ENCODE measurements around the gene LIG3. TPM values are rescaled to one million over a fixed set of nuclear protein-coding genes. Genes with fewer than 3 reads are reported as not detected.
"Not testable (repeated sequence)": the region's sequence is repeated elsewhere in the genome, so short reads cannot be mapped to it uniquely, and the experiment has no call there.

LIG3 gene
- total and polyA plus RNA-seq, 2 donors (not counting 1 experiment from before 2014, with no cell fraction given): 19.4 to 28.2 TPM

DNA sequence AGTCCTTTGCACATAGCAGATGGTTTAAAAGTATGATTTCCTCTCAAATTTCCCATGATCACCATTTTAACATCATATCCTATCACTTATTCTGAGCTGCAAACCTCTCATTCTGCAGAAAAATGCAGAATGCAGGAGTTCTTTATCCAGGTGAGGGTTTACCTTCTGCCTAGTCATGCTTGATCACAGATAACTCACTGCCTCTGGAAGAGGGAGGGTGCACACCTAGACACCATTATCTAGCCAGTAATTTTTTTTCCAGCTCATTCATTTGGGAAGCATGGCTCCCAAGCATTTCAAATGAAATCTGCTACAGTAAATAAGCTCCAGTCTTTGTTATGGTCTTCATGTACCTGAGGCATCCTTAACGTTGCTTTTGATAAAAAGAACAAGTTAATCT, 45.2 kb downstream of the LIG3 start:
- Histone ChIP-seq H2AFZ (ENCODE audit: low read length) (no peak overlapping the region), H3K4me3 (replicated peaks in 1 of 4; ENCODE audit: control extremely low read depth in 1 of 4, insufficient read depth in 1 of 4, low read depth in 3 of 4, low read length in 4 of 4) (no peak overlapping the region), H3K27me3 (ENCODE audit: control insufficient read depth, insufficient read depth, low read length) (no peaks in the 10 kb centered on the region), H3K79me2 (ENCODE audit: control insufficient read depth, insufficient read depth, low read length) (no peaks in the 10 kb centered on the region), H4K20me1 (ENCODE audit: control insufficient read depth, extremely low read depth, insufficient read depth, low read length) (no peaks in the 10 kb centered on the region), H3K9me3 (ENCODE audit: control insufficient read depth, insufficient read depth, low read depth, low read length) (no peaks in the 10 kb centered on the region), H3K4me1 (ENCODE audit: control insufficient read depth, extremely low read depth, insufficient read depth, low read length) (peaks cover 7% of the 10 kb centered on the region), H3K9ac (ENCODE audit: insufficient read depth, low read length) (no peak overlapping the region), H3K27ac (ENCODE audit: insufficient read depth, low read length) (no peak overlapping the region), H3K4me2 (ENCODE audit: extremely low read depth, insufficient read depth, low read length) (no peak overlapping the region), H3K36me3 (ENCODE audit: control insufficient read depth, insufficient read depth, low read length) (peaks cover 2% of the 10 kb centered on the region)
- no peak for TF ChIP-seq EZH2 (IDR thresholded peaks at IDR 0.05; ENCODE audit: low read length, missing control alignments)
- TF ChIP-seq, protein P1, sequence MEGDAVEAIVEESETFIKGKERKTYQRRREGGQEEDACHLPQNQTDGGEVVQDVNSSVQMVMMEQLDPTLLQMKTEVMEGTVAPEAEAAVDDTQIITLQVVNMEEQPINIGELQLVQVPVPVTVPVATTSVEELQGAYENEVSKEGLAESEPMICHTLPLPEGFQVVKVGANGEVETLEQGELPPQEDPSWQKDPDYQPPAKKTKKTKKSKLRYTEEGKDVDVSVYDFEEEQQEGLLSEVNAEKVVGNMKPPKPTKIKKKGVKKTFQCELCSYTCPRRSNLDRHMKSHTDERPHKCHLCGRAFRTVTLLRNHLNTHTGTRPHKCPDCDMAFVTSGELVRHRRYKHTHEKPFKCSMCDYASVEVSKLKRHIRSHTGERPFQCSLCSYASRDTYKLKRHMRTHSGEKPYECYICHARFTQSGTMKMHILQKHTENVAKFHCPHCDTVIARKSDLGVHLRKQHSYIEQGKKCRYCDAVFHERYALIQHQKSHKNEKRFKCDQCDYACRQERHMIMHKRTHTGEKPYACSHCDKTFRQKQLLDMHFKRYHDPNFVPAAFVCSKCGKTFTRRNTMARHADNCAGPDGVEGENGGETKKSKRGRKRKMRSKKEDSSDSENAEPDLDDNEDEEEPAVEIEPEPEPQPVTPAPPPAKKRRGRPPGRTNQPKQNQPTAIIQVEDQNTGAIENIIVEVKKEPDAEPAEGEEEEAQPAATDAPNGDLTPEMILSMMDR (conservative IDR thresholded peaks at IDR 0.05 in 1 of 2, IDR thresholded peaks at IDR 0.05 in 1 of 2; ENCODE audit: low read depth in 1 of 2, low read length in 2 of 2): no peak
- no peak for DNase-seq (ENCODE audit: low read depth in 2 of 2)

DNA sequence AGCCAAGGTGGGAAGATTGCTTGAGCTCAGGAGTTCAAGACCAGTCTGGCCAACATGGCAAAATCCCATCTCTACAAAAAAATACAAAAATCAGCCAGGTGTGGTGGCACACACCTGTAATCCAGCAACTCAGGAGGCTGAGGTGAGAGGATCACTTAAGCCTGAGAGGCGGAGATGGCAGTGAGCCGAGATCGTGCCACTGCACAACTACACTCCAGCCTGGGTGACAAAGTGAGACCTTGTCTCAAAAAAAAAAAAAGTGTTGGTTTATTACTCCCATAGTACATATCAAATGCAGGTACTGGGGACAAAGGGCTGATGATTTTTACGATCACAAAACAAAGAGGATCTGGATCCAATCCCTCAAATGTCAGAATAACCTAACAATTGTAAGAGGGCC, 47.8 kb downstream of the LIG3 start:
- H3K4me2 ChIP-seq (ENCODE audit: extremely low read depth, insufficient read depth, low read length); H3K36me3 ChIP-seq (ENCODE audit: control insufficient read depth, insufficient read depth, low read length); H3K4me1 ChIP-seq (ENCODE audit: control insufficient read depth, extremely low read depth, insufficient read depth, low read length): not testable (repeated sequence)

DNA sequence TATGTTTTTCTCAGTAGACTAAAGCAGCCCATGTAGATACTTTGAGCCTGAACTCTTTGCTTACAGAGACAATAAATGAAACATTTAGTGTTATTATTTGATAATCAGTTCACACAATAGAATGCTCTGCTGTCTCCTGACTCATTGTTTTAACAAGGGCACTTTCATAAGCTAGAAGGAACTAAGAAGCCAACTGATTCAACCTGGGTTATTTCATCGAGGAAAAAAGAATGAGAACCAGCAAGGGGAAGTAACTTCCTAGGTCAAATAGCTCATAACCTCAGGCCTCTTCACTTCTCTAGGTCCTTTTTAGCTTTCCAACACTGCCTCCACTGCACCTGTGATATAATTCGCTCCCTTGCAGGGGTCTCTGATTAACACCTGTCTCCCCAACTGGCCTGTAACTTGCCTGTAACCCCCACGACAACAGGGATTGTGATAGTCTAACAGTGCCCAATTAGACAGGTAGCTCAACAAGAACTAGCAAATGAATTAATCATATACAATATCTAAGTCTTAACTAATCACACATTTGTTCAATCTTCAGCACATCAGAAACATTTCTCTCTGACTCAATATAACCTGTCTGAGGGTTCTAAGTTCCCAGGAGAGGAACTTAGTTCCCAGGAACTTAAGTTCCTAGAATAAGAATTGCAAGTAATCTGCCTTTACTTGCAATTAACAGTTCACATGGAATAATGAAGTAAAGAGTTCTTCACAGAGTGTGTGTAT, 48.4 kb downstream of the LIG3 start:
- no peaks in the 10 kb centered on the region for H3K27me3 ChIP-seq (ENCODE audit: control insufficient read depth, insufficient read depth, low read length)
- peaks cover 2% of the 10 kb centered on the region for H3K36me3 ChIP-seq (ENCODE audit: control insufficient read depth, insufficient read depth, low read length)
- H3K9me3 ChIP-seq (ENCODE audit: control insufficient read depth, insufficient read depth, low read depth, low read length): no peaks in the 10 kb centered on the region
- DNase-seq (ENCODE audit: low read depth in 2 of 2): peak in 1 of 2 donors; percentile 25
- no peaks in the 10 kb centered on the region for H4K20me1 ChIP-seq (ENCODE audit: control insufficient read depth, extremely low read depth, insufficient read depth, low read length)
- no peaks in the 10 kb centered on the region for H3K79me2 ChIP-seq (ENCODE audit: control insufficient read depth, insufficient read depth, low read length)
- no peak overlapping the region for H3K4me3 ChIP-seq (replicated peaks in 1 of 4; ENCODE audit: control extremely low read depth in 1 of 4, insufficient read depth in 1 of 4, low read depth in 3 of 4, low read length in 4 of 4)
- H2AFZ ChIP-seq (ENCODE audit: low read length): no peak overlapping the region
- H3K4me1 ChIP-seq (ENCODE audit: control insufficient read depth, extremely low read depth, insufficient read depth, low read length): no peaks in the 10 kb centered on the region
- no peak overlapping the region for H3K27ac ChIP-seq (ENCODE audit: insufficient read depth, low read length)
- no peak for TF ChIP-seq EZH2 (IDR thresholded peaks at IDR 0.05; ENCODE audit: low read length, missing control alignments)
- TF ChIP-seq, protein P1 (conservative IDR thresholded peaks at IDR 0.05 in 1 of 2, IDR thresholded peaks at IDR 0.05 in 1 of 2; ENCODE audit: low read depth in 1 of 2, low read length in 2 of 2): no peak
- H3K4me2 ChIP-seq (ENCODE audit: extremely low read depth, insufficient read depth, low read length): no peak overlapping the region
- no peak overlapping the region for H3K9ac ChIP-seq (ENCODE audit: insufficient read depth, low read length)

More for the DNA sequence above, 47.8 kb downstream of the LIG3 start:
- H3K79me2 ChIP-seq (ENCODE audit: control insufficient read depth, insufficient read depth, low read length); H3K27me3 ChIP-seq (ENCODE audit: control insufficient read depth, insufficient read depth, low read length); H3K27ac ChIP-seq (ENCODE audit: insufficient read depth, low read length); H2AFZ ChIP-seq (ENCODE audit: low read length); H3K9ac ChIP-seq (ENCODE audit: insufficient read depth, low read length); H4K20me1 ChIP-seq (ENCODE audit: control insufficient read depth, extremely low read depth, insufficient read depth, low read length); H3K9me3 ChIP-seq (ENCODE audit: control insufficient read depth, insufficient read depth, low read depth, low read length); DNase-seq (ENCODE audit: low read depth in 2 of 2); H3K4me3 ChIP-seq (replicated peaks in 1 of 4; ENCODE audit: control extremely low read depth in 1 of 4, insufficient read depth in 1 of 4, low read depth in 3 of 4, low read length in 4 of 4): not testable (repeated sequence)

Measured in fibroblast of lung (primary cell).